Left colon (tissue), 2 donors: ENCODE data around the gene CLTRN. TPM values are rescaled to one million over a fixed set of nuclear protein-coding genes. Genes with fewer than 3 reads are reported as not detected.
A peak's percentile ranks its signal among the peaks of the same experiment; 100 is the strongest.

ENCODE experiments used
- ATAC-seq: fragments of 200-7000 bp; cut with Tn5 transposase; one replicate; pipeline ENCODE4 v1.9.1; 2020; ENCODE audit warnings: mild to moderate bottlenecking, moderate library complexity
- DNase-seq, 2 donors: peaks; one replicate each; pipeline ENCODE4 v3.0.0-alpha.2; 2020
- intact Hi-C, 2 donors: fragments of 100-400 bp; cut with DNase I in 1 of 2; cut with micrococcal nuclease in 1 of 2; formaldehyde crosslinking; loops; one replicate each; pipeline versions ENCODE4 v1.11.2 to v1.14.0; 2022; cut with DNase I, micrococcal nuclease
- total RNA-seq, 2 donors: library from RNA; stranded (reverse); fragmentation: NEBNext Ultra II Directional; extraction: Animal tissue kit (Norgen Biotek cat#: 25700); gene quantifications; one replicate each; pipeline ENCODE4 v1.2.1, GENCODE V29; 2021
- donor health status: DM: no; HTN: no; CAD: no.
- donor health status: DM: yes; HTN: yes; CAD: no.

Gene CLTRN
- total RNA-seq, 2 donors from 2014 or later = 0.28 TPM; not detected in 1

DNA sequence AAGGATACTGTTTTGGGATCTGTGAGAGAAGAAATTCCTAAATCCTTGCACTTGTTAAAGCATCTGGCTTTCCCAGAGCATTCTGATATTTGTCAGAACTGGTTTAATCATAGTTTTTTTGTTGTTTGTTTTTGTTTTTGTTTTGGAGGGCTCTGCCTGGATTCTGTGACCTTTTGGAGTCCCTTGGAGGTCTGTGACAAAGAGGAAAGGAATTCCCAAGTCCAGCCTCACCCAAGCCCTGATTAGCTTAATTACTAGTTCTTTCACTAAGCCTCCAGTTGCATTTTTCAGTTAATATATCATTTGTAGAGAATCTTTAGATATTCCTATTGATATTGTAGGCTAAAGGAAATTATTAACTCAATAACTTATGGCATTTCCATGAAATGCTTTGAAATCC lies 64.6 kb downstream of the CLTRN start:
- intact Hi-C loops = no loop called here
- DNase-seq = no peak
- peak; percentile 29 for ATAC-seq

DNA sequence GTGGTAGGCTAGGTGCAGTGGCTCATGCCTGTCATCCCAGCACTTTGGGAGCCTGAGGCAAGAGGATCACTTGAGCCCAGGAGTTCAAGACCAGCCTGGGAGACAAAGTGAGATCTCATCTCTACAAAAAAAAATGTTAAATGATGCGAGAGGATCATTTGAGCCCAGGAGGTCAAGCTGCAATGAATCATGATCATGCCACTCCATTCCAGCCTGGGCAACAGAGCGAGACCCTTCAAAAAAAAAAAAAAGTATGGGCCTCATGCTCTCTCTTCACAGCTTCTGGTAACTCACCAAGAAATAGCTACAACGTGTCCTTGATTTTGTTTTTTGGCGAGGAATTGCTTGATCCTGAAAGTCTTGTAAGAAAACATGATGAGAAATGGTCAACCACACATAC lies 65.1 kb downstream of the CLTRN start:
- ATAC-seq (no peak), DNase-seq (no peak)
- intact Hi-C loops = no loop called here

DNA sequence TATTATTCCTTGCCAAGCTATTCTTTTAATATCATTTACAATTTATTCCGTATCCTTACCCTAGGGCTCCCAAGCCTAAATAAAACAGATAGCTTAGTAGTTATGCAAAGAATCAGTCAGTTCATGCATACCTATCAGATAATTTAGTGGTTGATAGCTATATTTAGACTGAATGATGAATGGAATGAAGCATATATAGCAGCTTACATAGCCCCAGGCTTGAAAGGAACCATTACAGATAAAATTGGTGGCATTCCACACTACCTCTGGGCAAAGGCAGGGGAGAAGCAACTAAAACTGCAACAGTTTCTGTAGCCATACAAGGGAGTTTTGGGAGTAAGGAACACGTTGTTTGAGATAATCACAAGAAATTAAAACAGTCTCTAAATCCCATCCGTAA lies 66.6 kb downstream of the CLTRN start:
- DNase-seq = no peak
- intact Hi-C loops = no loop called here
- ATAC-seq = no peak

DNA sequence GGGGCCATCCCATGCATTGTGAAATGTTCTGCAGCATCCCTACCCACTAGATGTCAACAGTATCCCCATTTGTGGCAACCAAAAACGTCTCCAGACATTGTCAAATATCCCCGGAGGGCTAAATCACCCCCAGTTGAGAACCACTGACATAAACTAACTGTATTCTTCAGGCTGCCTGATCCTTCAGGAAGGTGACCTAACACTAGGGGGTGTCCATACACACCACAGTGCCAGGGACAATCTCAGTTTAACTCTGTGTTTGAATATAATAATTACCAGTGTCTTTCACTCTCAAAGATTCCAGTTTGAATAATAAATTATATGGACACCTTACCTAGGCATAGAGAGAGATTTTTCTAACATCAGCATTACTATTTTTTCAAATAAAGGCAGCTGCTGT lies 70.2 kb downstream of the CLTRN start:
- ATAC-seq (no peak), DNase-seq (no peak)
- intact Hi-C loops = no loop called here

DNA sequence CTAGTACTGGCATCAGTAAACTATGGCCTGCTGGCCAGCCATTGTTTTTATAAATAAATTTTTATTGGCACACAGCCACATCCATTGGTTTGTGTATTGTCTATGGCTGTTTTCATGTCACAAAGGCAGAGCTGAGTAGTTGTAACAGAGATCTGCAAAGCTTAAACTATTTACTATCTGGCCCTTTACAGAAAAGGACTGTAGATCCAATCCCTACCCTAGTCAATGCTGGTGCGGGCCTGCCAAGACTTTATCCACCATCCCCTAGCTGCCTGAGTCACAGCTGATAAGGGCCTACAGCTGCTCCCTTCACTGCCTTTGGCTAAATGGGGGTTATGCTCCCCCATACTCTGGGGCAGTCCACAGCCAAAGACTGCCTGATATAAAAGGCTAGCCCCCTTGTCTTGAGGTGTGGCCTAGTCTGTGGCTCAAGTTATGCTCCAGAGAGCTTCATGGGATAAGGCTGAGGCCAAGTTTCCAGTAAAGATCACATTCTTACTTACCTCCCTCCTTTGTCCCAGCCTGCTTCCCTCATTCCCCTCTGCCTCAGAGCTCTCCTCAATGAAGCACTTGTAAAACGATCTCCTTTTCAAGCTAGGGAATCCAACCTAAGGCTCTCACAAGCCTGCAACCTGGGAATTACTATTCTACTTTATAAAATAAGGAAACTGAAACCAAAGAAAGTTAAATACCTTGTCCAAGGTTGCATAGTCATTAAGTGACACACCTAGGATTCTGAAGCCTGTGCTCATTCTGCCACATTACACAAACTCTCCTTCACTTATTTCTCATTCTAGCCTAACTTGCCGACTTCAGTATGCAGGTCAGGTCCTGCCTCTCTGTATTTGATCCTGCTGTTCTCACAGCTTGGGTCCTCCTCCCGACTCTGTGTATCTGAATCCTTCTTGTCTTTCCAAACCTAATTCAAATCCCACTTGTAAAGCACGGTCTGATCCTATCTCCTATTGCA lies 84.5 kb downstream of the CLTRN start:
- ATAC-seq (peak; percentile 92), DNase-seq (no peak)
- intact Hi-C loops = no loop called here

Other genes starting within 250 kb of the CLTRN start
- 1 to 10 TPM; 5.4 to 7.9 TPM for gene PIR, start 171.5 kb downstream of the CLTRN start, total RNA-seq
- 1 to 10 TPM; 2.2 to 3.1 TPM for gene BMX, start 164.0 kb downstream of the CLTRN start, total RNA-seq
- 10 to 100 TPM; 19.3 to 52.2 TPM for gene ACE2, start 63.8 kb downstream of the CLTRN start, total RNA-seq
- 1 to 10 TPM; 7.7 to 8.1 TPM for gene CA5B, start 73.5 kb upstream of the CLTRN start, total RNA-seq
- gene ZRSR2, start 125.7 kb upstream of the CLTRN start, total RNA-seq = 1 to 10 TPM; 8.6 to 9.1 TPM
- 10 to 100 TPM in 1 of 2 donors, 1 to 10 TPM in 1; 9.2 to 23.7 TPM for gene AP1S2, start 190.0 kb upstream of the CLTRN start, total RNA-seq